Keratinocyte (primary cell): ENCODE measurements around the gene SETD2. TPM values are rescaled to one million over a fixed set of nuclear protein-coding genes. Genes with fewer than 3 reads are reported as not detected.
"Not testable (repeated sequence)": the region's sequence is repeated elsewhere in the genome, so short reads cannot be mapped to it uniquely, and the experiment has no call there.

Experiments used
- DNase-seq: peaks from one replicate; pipeline ENCODE4 v3.0.0-alpha.2; 2011; ENCODE audit warnings: low read depth, missing footprints, low spot score
- FAIRE-seq: peaks from 2 replicates; lab custom pipeline; 2011; peaks lifted over from hg19 to GRCh38; lab: Jason Lieb, UNC
- H2AFZ ChIP-seq: 2 replicates; pipeline ENCODE4 v1.6.0; 2012; ENCODE audit warnings: low read length, control low read depth, inconsistent platforms; ENCODE audit not compliant: control insufficient read depth
- H3K27ac ChIP-seq: 2 replicates; pipeline ENCODE4 v1.5.1; 2011; ENCODE audit warnings: low read length; ENCODE audit not compliant: control insufficient read depth, insufficient read depth
- H3K27me3 ChIP-seq: 3 replicates; pipeline ENCODE4 v1.6.0; 2011; ENCODE audit warnings: low read length; ENCODE audit not compliant: control insufficient read depth, insufficient read depth; ENCODE audit errors: extremely low read depth
- H3K36me3 ChIP-seq, 2 experiments: 2 replicates in 1 of 2; 3 replicates in 1 of 2; pipeline ENCODE4 v1.5.1; 2011; ENCODE audit warnings: low read length in 2 of 2, mild to moderate bottlenecking in 1 of 2; ENCODE audit not compliant: control insufficient read depth in 2 of 2, insufficient read depth in 2 of 2; ENCODE audit errors: extremely low read depth in 1 of 2
- H3K4me1 ChIP-seq: 3 replicates; pipeline ENCODE4 v1.5.1; 2011; ENCODE audit warnings: low read length; ENCODE audit not compliant: control insufficient read depth, insufficient read depth; ENCODE audit errors: extremely low read depth
- H3K4me2 ChIP-seq: 3 replicates; pipeline ENCODE4 v1.6.0; 2011; ENCODE audit warnings: low read depth, low read length; ENCODE audit not compliant: control insufficient read depth, insufficient read depth; ENCODE audit errors: extremely low read depth
- H3K4me3 ChIP-seq, 3 experiments: fragments of 200-600 bp in 1 of 3; sonication (generic) in 1 of 3; 2 replicates in 2 of 3; 3 replicates in 1 of 3; pipeline ENCODE4 v1.5.1; 2011 to 2016; ENCODE audit warnings: low read length in 3 of 3, mild to moderate bottlenecking in 3 of 3, control low read depth in 2 of 3, inconsistent platforms in 1 of 3, low read depth in 1 of 3, mixed read lengths in 1 of 3, mixed run types in 1 of 3, moderate library complexity in 1 of 3; ENCODE audit not compliant: control insufficient read depth in 2 of 3, insufficient read depth in 2 of 3; ENCODE audit errors: extremely low read depth in 1 of 3
- H3K79me2 ChIP-seq: 2 replicates; pipeline ENCODE4 v1.6.0; 2012; ENCODE audit warnings: low read length; ENCODE audit not compliant: control insufficient read depth, insufficient read depth
- H3K9ac ChIP-seq: 3 replicates; pipeline ENCODE4 v1.6.0; 2011; ENCODE audit warnings: low read length; ENCODE audit not compliant: control insufficient read depth, insufficient read depth; ENCODE audit errors: extremely low read depth
- H3K9me1 ChIP-seq: 3 replicates; pipeline ENCODE4 v1.6.0; 2011; ENCODE audit warnings: low read length; ENCODE audit not compliant: control insufficient read depth, insufficient read depth; ENCODE audit errors: extremely low read depth
- H3K9me3 ChIP-seq: 2 replicates; pipeline ENCODE4 v1.5.1; 2012; ENCODE audit warnings: low read depth, low read length; ENCODE audit not compliant: control insufficient read depth
- H4K20me1 ChIP-seq: 3 replicates; pipeline ENCODE4 v1.6.0; 2011; ENCODE audit warnings: low read length; ENCODE audit not compliant: control insufficient read depth, insufficient read depth; ENCODE audit errors: extremely low read depth
- EZH2 ChIP-seq: IDR thresholded peaks from one replicate; pipeline ENCODE4 v1.6.1; 2012; ENCODE audit warnings: inconsistent platforms, mild to moderate bottlenecking, low read length, moderate library complexity
- dilution Hi-C: fragments of 300-500 bp; cut with MboI; formaldehyde crosslinking; loops from one replicate; pipeline ENCODE4 v1.7.0; 2020; ENCODE audit warnings: low sequenced_read_pairs; ENCODE audit not compliant: extremely low pct_ligation_motif_present
- polyA plus RNA-seq, 5 experiments: library from polyadenylated mRNA; depleted of rRNA in 3 of 5; stranded (reverse) in 3 of 5; stranded (forward) in 1 of 5; unstranded in 1 of 5; fragments of >200 nt; gene quantifications; 1 replicate in 1 of 5; 2 replicates in 3 of 5; 3 replicates in 1 of 5; pipeline versions ENCODE4 v1.2.1 to v1.2.3, GENCODE V29; 2011 to 2012; ENCODE audit warnings: missing spikeins in 2 of 5, low read depth in 1 of 5, low replicate concordance in 1 of 5
- TF ChIP-seq, protein P1 (sequence below), 3 experiments: IDR thresholded peaks in 1 of 3; conservative IDR thresholded peaks in 1 of 3; optimal IDR thresholded peaks in 1 of 3; 2 replicates in 2 of 3; 3 replicates in 1 of 3; pipeline versions ENCODE3 to v1.5.1; 2011; ENCODE audit warnings: low read length in 3 of 3, mild to moderate bottlenecking in 3 of 3, moderate library complexity in 2 of 3, control low read depth in 1 of 3, inconsistent platforms in 1 of 3; ENCODE audit not compliant: insufficient read depth in 2 of 3; ENCODE audit errors: extremely low read depth in 1 of 3

SETD2 gene
- polyA plus RNA-seq, 1 donor (not counting 4 experiments of a cell fraction or from before 2014, with no cell fraction given): 23.3 TPM

DNA sequence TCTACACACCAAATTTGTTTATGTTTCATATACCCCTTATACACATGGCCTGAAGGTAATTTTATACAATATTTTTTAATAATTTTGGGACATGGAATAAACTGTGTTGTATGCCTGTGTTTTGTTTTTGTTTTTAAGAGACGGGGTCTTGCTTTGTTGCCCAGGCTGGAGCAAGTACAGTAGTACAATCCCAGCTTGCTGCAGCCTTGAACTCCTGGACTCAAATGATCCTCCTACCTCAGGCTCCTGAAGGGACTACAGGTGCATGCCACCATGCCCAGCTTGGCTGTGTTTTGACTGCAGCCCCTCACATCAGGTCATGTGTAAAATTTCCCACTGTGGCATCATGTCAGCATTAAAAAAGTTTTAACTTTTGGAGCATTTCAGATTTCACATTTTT lies 18.6 kb downstream of the SETD2 start:
- Histone ChIP-seq H3K9me3 (no peaks in the 10 kb centered on the region), H3K4me3 (no peak overlapping the region), H3K27me3 (no peaks in the 10 kb centered on the region), H2AFZ (no peak overlapping the region), H3K36me3 (peaks cover 0 to 4% of the 10 kb centered on the region in 2 experiments), H3K9ac (no peak overlapping the region), H4K20me1 (peaks cover 10% of the 10 kb centered on the region), H3K79me2 (peaks cover 92% of the 10 kb centered on the region), H3K27ac (no peak overlapping the region), H3K4me2 (no peak overlapping the region), H3K9me1 (no peaks in the 10 kb centered on the region), H3K4me1 (no peaks in the 10 kb centered on the region)
- dilution Hi-C loops: no loop called here
- FAIRE-seq (no peak), DNase-seq (no peak)
- TF ChIP-seq, protein P1, sequence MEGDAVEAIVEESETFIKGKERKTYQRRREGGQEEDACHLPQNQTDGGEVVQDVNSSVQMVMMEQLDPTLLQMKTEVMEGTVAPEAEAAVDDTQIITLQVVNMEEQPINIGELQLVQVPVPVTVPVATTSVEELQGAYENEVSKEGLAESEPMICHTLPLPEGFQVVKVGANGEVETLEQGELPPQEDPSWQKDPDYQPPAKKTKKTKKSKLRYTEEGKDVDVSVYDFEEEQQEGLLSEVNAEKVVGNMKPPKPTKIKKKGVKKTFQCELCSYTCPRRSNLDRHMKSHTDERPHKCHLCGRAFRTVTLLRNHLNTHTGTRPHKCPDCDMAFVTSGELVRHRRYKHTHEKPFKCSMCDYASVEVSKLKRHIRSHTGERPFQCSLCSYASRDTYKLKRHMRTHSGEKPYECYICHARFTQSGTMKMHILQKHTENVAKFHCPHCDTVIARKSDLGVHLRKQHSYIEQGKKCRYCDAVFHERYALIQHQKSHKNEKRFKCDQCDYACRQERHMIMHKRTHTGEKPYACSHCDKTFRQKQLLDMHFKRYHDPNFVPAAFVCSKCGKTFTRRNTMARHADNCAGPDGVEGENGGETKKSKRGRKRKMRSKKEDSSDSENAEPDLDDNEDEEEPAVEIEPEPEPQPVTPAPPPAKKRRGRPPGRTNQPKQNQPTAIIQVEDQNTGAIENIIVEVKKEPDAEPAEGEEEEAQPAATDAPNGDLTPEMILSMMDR (optimal IDR thresholded peaks at IDR 0.05 in 1 of 3, IDR thresholded peaks at IDR 0.05 in 1 of 3, conservative IDR thresholded peaks at IDR 0.05 in 1 of 3; ENCODE audit: extremely low read depth in 1 of 3, insufficient read depth in 2 of 3, low read length in 3 of 3): no peak
- no peak for TF ChIP-seq EZH2

DNA sequence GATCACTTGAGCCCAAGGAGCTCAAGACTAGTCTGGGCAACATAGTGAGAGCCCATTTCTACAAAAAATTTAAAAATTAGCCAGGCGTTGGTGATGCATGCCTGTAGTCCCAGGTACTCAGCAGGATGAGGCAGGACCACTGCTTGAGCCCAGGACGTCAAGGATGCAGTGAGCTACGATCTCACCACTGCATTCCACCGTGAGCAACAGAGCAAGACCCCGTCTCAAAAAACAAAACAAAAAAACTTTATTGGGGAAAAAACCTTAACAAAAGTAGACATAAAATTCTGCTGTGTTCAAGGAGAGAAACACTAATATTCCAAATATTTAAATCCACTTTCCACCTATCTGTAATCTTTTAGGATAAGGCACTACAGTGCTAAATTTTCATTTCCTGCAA lies 20.8 kb downstream of the SETD2 start:
- Histone ChIP-seq H4K20me1 (peaks cover 4% of the 10 kb centered on the region), H3K4me2 (no peak overlapping the region), H3K9me1 (no peaks in the 10 kb centered on the region), H3K79me2 (peaks cover 93% of the 10 kb centered on the region), H3K4me3 (no peak overlapping the region), H3K9me3 (no peaks in the 10 kb centered on the region), H3K36me3 (peaks cover 0 to 4% of the 10 kb centered on the region in 2 experiments), H3K27ac (no peak overlapping the region), H3K4me1 (no peaks in the 10 kb centered on the region), H3K27me3 (no peaks in the 10 kb centered on the region), H3K9ac (no peak overlapping the region), H2AFZ (no peak overlapping the region)
- DNase-seq: no peak
- no peak for TF ChIP-seq EZH2
- TF ChIP-seq, protein P1 (optimal IDR thresholded peaks at IDR 0.05 in 1 of 3, IDR thresholded peaks at IDR 0.05 in 1 of 3, conservative IDR thresholded peaks at IDR 0.05 in 1 of 3; ENCODE audit: extremely low read depth in 1 of 3, insufficient read depth in 2 of 3, low read length in 3 of 3): no peak
- FAIRE-seq: no peak
- dilution Hi-C loops: no loop called here

DNA sequence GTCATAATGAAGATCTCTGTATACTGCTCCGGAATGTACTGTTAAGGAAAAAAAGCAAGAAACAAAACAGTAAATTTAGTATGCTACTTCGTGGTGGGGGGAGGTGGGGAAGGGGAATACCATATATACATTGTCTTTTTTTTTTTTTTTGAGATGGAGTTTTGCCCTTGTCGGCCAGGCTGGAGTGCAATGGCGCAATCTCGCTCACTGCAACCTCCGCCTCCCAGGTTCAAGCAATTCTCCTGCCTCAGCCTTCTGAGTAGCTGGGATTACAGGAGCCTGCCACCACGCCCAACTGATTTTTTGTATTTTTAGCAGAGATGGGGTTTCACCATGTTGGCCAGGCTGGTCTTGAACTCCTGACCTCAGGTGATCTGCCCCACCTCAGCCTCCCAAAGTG lies 21.4 kb downstream of the SETD2 start:
- H3K4me2 ChIP-seq, FAIRE-seq, H3K27ac ChIP-seq, H3K9me1 ChIP-seq, H3K27me3 ChIP-seq, dilution Hi-C loops, H3K36me3 ChIP-seq, H3K9me3 ChIP-seq, DNase-seq, H4K20me1 ChIP-seq, H3K4me1 ChIP-seq, H2AFZ ChIP-seq, H3K9ac ChIP-seq, H3K4me3 ChIP-seq: not testable (repeated sequence)
- H3K79me2 ChIP-seq: peaks cover 92% of the 10 kb centered on the region

DNA sequence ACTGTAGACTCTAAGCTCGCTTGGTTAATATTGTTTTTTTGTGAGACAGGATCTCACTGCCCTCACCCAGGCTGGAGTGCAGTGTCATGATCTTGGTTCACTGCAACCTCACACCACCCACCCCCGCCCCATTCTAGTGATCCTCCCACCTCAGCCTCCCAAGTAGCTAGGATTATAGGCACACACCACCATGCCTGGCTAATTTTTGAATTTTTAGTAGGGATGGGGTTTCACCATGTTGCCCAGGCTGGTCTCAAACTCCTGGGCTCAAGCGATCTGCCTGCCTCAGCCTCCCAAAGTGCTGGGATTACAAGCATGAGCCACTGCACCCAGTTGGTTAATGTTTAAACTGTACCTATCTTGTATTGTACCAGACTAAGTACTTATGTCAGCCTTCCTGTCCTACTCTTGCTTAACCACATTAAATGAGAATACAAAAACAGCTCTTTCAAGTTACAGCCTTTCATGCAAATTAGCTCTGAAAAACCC lies 22.9 kb downstream of the SETD2 start:
- H4K20me1 ChIP-seq, dilution Hi-C loops, H2AFZ ChIP-seq, H3K4me1 ChIP-seq, H3K27me3 ChIP-seq, H3K36me3 ChIP-seq, H3K27ac ChIP-seq, H3K9ac ChIP-seq, DNase-seq, FAIRE-seq, H3K9me3 ChIP-seq, H3K9me1 ChIP-seq, H3K4me3 ChIP-seq, H3K4me2 ChIP-seq: not testable (repeated sequence)
- H3K79me2 ChIP-seq: peaks cover 92% of the 10 kb centered on the region
